SK-N-SH (cell line): ENCODE measurements around the gene SNAPC5. TPM values are rescaled to one million over a fixed set of nuclear protein-coding genes. Genes with fewer than 3 reads are reported as not detected.

Experiments used
- CTCF ChIA-PET: fragments of 300-600, 350-600 bp; formaldehyde crosslinking; extraction: SDS; loops from one replicate; lab custom pipeline; 2021; lab: Yijun Ruan, JAX
- POLR2A ChIA-PET: fragments of 350-600 bp; sonication (Branson Sonifier 250); formaldehyde crosslinking; extraction: SDS; loops from one replicate; lab custom pipeline; 2020; ENCODE audit warnings: antibody characterized with exemption, inconsistent platforms; lab: Yijun Ruan, JAX
- DNase-seq: peaks from one replicate; pipeline ENCODE4 v3.0.0; 2012
- H2AFZ ChIP-seq: fragments of 200-600 bp; sonication (generic); 2 replicates; pipeline ENCODE4 v1.8.1; 2016; ENCODE audit warnings: antibody characterized with exemption, mild to moderate bottlenecking, low read depth
- H3F3A ChIP-seq: fragments of 200-600 bp; sonication (generic); replicated peaks from 2 replicates; pipeline ENCODE3; 2016; ENCODE audit warnings: antibody characterized with exemption, mild to moderate bottlenecking; ENCODE audit not compliant: insufficient read depth
- H3K27ac ChIP-seq, 2 experiments: fragments of 200-500 bp in 1 of 2; fragments of 200-600 bp in 1 of 2; sonication (Bioruptor generic) in 1 of 2; sonication (generic), shearing (Covaris generic) in 1 of 2; 2 replicates each; pipeline versions ENCODE4 v1.5.1 to v1.6.1; 2014 to 2016; ENCODE audit warnings: low read depth in 2 of 2, inconsistent platforms in 1 of 2, low read length in 1 of 2, mild to moderate bottlenecking in 1 of 2, mixed read lengths in 1 of 2
- H3K27me3 ChIP-seq: fragments of 200-600 bp; sonication (generic), shearing (Covaris generic); 2 replicates; pipeline ENCODE4 v1.6.1; 2016; ENCODE audit warnings: mixed run types; ENCODE audit not compliant: insufficient read depth
- H3K36me3 ChIP-seq, 2 experiments: fragments of 200-500 bp in 1 of 2; fragments of 200-600 bp in 1 of 2; sonication (Bioruptor generic) in 1 of 2; sonication (generic) in 1 of 2; replicated peaks in 1 of 2; 2 replicates each; pipeline versions ENCODE3 to v1.5.1; 2014 to 2016; ENCODE audit warnings: low read length in 1 of 2, mild to moderate bottlenecking in 1 of 2; ENCODE audit not compliant: insufficient read depth in 2 of 2, control insufficient read depth in 1 of 2
- H3K4me1 ChIP-seq, 2 experiments: fragments of 200-500 bp in 1 of 2; fragments of 200-600 bp in 1 of 2; sonication (Bioruptor generic) in 1 of 2; sonication (generic), shearing (Covaris generic) in 1 of 2; 2 replicates each; pipeline versions ENCODE4 v1.5.1 to v1.6.1; 2014 to 2016; ENCODE audit warnings: low read depth in 1 of 2, low read length in 1 of 2, mixed run types in 1 of 2; ENCODE audit not compliant: insufficient read depth in 2 of 2, control insufficient read depth in 1 of 2
- H3K4me2 ChIP-seq: fragments of 200-600 bp; sonication (generic), shearing (Covaris generic); 2 replicates; pipeline ENCODE4 v1.6.1; 2017; ENCODE audit warnings: mixed run types
- H3K4me3 ChIP-seq, 2 experiments: fragments of 200-500 bp in 1 of 2; fragments of 200-600 bp in 1 of 2; sonication (Bioruptor generic) in 1 of 2; sonication (generic), shearing (Covaris generic) in 1 of 2; 2 replicates each; pipeline versions ENCODE4 v1.5.1 to v1.8.1; 2014 to 2016; ENCODE audit warnings: low read depth in 2 of 2, inconsistent platforms in 1 of 2, low read length in 1 of 2, mild to moderate bottlenecking in 1 of 2, mixed read lengths in 1 of 2, moderate library complexity in 1 of 2
- H3K79me2 ChIP-seq: fragments of 200-600 bp; sonication (generic); 2 replicates; pipeline ENCODE4 v1.8.1; 2017; ENCODE audit warnings: mild to moderate bottlenecking; ENCODE audit not compliant: insufficient read depth
- H3K9ac ChIP-seq: fragments of 200-600 bp; sonication (generic); 2 replicates; pipeline ENCODE4 v1.6.1; 2017; ENCODE audit warnings: mixed run types
- H3K9me2 ChIP-seq: fragments of 200-600 bp; sonication (generic); 2 replicates; pipeline ENCODE4 v1.6.1; 2017; ENCODE audit warnings: mixed run types
- H3K9me3 ChIP-seq: fragments of 200-600 bp; sonication (generic); 2 replicates; pipeline ENCODE4 v1.6.1; 2017; ENCODE audit warnings: mixed run types, mild to moderate bottlenecking, moderate library complexity
- H4K20me1 ChIP-seq: fragments of 200-600 bp; sonication (generic); 2 replicates; pipeline ENCODE4 v1.6.1; 2017; ENCODE audit warnings: mild to moderate bottlenecking, mixed run types; ENCODE audit not compliant: insufficient read depth
- CHD2 ChIP-seq: fragments of 150-350 bp; IDR thresholded peaks from 2 replicates; pipeline ENCODE4 v1.6.1; 2018; ENCODE audit warnings: low read length; ENCODE audit not compliant: partially characterized antibody
- CTCF ChIP-seq: fragments of 200-600 bp; sonication (generic); IDR thresholded peaks from 2 replicates; pipeline ENCODE4 v1.6.1; 2017; ENCODE audit warnings: antibody characterized with exemption, mild to moderate bottlenecking, moderate library complexity
- EP300 ChIP-seq, 2 experiments: IDR thresholded peaks; 2 replicates each; pipeline versions ENCODE4 v1.4.0 to v1.6.1; 2012; ENCODE audit warnings: borderline replicate concordance in 1 of 2, low read depth in 1 of 2, low read length in 1 of 2
- EZH2phosphoT487 ChIP-seq: fragments of 200-600 bp; sonication (generic); IDR thresholded peaks from 2 replicates; pipeline ENCODE4 v1.6.1; 2017; ENCODE audit warnings: low read depth, mixed run types, mild to moderate bottlenecking, antibody characterized with exemption, moderate library complexity, borderline replicate concordance
- FOXJ3 ChIP-seq: sonication (generic); formaldehyde crosslinking; IDR thresholded peaks from 2 replicates; pipeline ENCODE4 v1.5.1; 2020; ENCODE audit warnings: mild to moderate bottlenecking, missing genetic modification reagents
- FOXM1 ChIP-seq: IDR thresholded peaks from 2 replicates; pipeline ENCODE4 v1.4.0; 2012; ENCODE audit warnings: low read depth, mild to moderate bottlenecking
- GABPA ChIP-seq: IDR thresholded peaks from 2 replicates; pipeline ENCODE4 v1.4.0; 2012; ENCODE audit warnings: low read depth, mild to moderate bottlenecking
- GATA2 ChIP-seq: sonication (generic); formaldehyde crosslinking; IDR thresholded peaks from 2 replicates; pipeline ENCODE4 v1.5.0; 2020; ENCODE audit warnings: mild to moderate bottlenecking, missing genetic modification reagents
- JUND ChIP-seq: IDR thresholded peaks from 2 replicates; pipeline ENCODE4 v1.4.0; 2012
- MAX ChIP-seq: IDR thresholded peaks from 2 replicates; pipeline ENCODE4 v1.4.0; 2012; ENCODE audit warnings: low read depth
- NFIC ChIP-seq: IDR thresholded peaks from 2 replicates; pipeline ENCODE4 v1.4.0; 2012; ENCODE audit warnings: borderline replicate concordance
- PBX3 ChIP-seq: IDR thresholded peaks from 2 replicates; pipeline ENCODE4; 2012
- POLR2AphosphoS5 ChIP-seq: IDR thresholded peaks from 2 replicates; pipeline ENCODE4 v1.6.1; 2012; ENCODE audit warnings: low read depth, low read length
- RCOR1 ChIP-seq: fragments of 150-350 bp; IDR thresholded peaks from 2 replicates; pipeline ENCODE4 v1.6.1; 2017; ENCODE audit warnings: antibody characterized with exemption, low read length
- REST ChIP-seq: IDR thresholded peaks from 2 replicates; pipeline ENCODE4 v1.6.1; 2012; ENCODE audit warnings: mild to moderate bottlenecking, low read depth, low read length, moderate library complexity
- SIN3A ChIP-seq: IDR thresholded peaks from 2 replicates; pipeline ENCODE4 v1.6.1; 2012; ENCODE audit warnings: low read depth, mild to moderate bottlenecking, low read length, moderate library complexity, borderline replicate concordance
- SMC3 ChIP-seq: IDR thresholded peaks from 2 replicates; pipeline ENCODE4 v1.6.1; 2012; ENCODE audit warnings: low read depth, low read length, improper control_type of control experiment
- TCF12 ChIP-seq: IDR thresholded peaks from 2 replicates; pipeline ENCODE4 v1.4.0; 2012
- TEAD4 ChIP-seq: IDR thresholded peaks from 2 replicates; pipeline ENCODE4 v1.4.0; 2012; ENCODE audit warnings: mild to moderate bottlenecking, borderline replicate concordance; ENCODE audit not compliant: insufficient read depth
- USF2 ChIP-seq: fragments of 150-350 bp; IDR thresholded peaks from 2 replicates; pipeline ENCODE4 v1.6.1; 2017; ENCODE audit warnings: antibody characterized with exemption, low read length, low read depth, borderline replicate concordance
- YY1 ChIP-seq: IDR thresholded peaks from 2 replicates; pipeline ENCODE4 v1.4.0; 2012; ENCODE audit warnings: low read depth, mild to moderate bottlenecking
- ZBTB33 ChIP-seq: IDR thresholded peaks from 2 replicates; pipeline ENCODE4 v1.4.0; 2012; ENCODE audit warnings: low read depth, borderline replicate concordance
- WGBS: methylation state at CpG from one replicate; pipeline ENCODE4 v1.1.6; 2017; ENCODE audit warnings: low lambda C conversion rate; 5-methylcytosine and 5-hydroxymethylcytosine counted together
- polyA plus RNA-seq, 3 experiments: library from polyadenylated mRNA; depleted of rRNA; stranded (reverse); fragments of >200 nt; gene quantifications; 2 replicates each; pipeline ENCODE4 v1.2.3, GENCODE V29; 2012

Gene SNAPC5
- polyA plus RNA-seq, 1 of the 3 experiments (the other 2 are of a cell fraction), result 65.0 TPM

- ChIA-PET POLR2A (interaction anchor here (0.6 to 0.8 kb wide), 2 partner anchors 94 to 1327 kb away, joined by 3 read pairs; no protein-coding TSS in a partner anchor), CTCF (interaction anchor here (1.0 to 2.6 kb wide), 7 partner anchors 8 to 894 kb away, joined by 3 to 14 read pairs (median 4); partner anchors contain the start of genes INTS14, MAP2K1 and SNAPC5)
- Histone ChIP-seq H3K27me3 (no peaks in the 10 kb centered on the region), H3K36me3 (peaks cover 39 to 50% of the 10 kb centered on the region in 2 experiments), H3K9ac (peak within 1 kb of the TSS; percentile 96), H3K4me3 (peak within 1 kb of the TSS; percentile 79 to 98), H3K27ac (peak within 1 kb of the TSS; percentile 96 to 98), H4K20me1 (peaks cover 43% of the 10 kb centered on the region), H3K4me1 (peaks cover 9 to 11% of the 10 kb centered on the region in 2 experiments; a peak in 3 of 4 replicates), H2AFZ (peak within 1 kb of the TSS; percentile 93), H3K9me3 (no peaks in the 10 kb centered on the region), H3F3A (peaks cover 32% of the 10 kb centered on the region), H3K4me2 (peak within 1 kb of the TSS; percentile 75), H3K9me2 (no peaks in the 10 kb centered on the region), H3K79me2 (peaks cover 88% of the 10 kb centered on the region)
- peak; percentile 79 for DNase-seq
- under 1% methylated on average over 43 of the region's 46 CpGs for WGBS
- TF ChIP-seq FOXJ3 (CRISPR knock-in tag) (no peak), ZBTB33 (peak; percentile 96), PBX3 (0 out of 2 replicates have a peak, but pooled peaks have one; percentile 48), CTCF (no peak), EZH2phosphoT487 (no peak), EP300 (IDR thresholded peaks at IDR 0.05; ENCODE audit: borderline replicate concordance in 1 of 2, low read depth in 1 of 2, low read length in 1 of 2) (0 out of 4 replicates have a peak, but pooled peaks of 1 of the 2 experiments have one; percentile 2), MAX (peak; percentile 95), JUND (no peak), RCOR1 (no peak), CHD2 (peak; percentile 98), FOXM1 (no peak), POLR2AphosphoS5 (peak; percentile 99), SIN3A (peak; percentile 96), REST (peak; percentile 70; the same call in 1 of the 2 replicates), SMC3 (no peak), TCF12 (no peak), TEAD4 (no peak), GABPA (peak; percentile 89), YY1 (peak; percentile 95), GATA2 (CRISPR knock-in tag) (no peak), USF2 (no peak), NFIC (no peak)
Measured at GRCh38 chr15:66504563-66505429, 7.2 kb upstream of the SNAPC5 start, which contains the start of the genes RPL4 and ZWILCH. Gene RPL4 (minus strand): TSS chr15:66504855. CDS start chr15:66504790, 65 bp downstream. Gene ZWILCH (plus strand): TSS chr15:66505326. CDS start chr15:66505339, 13 bp downstream.
